ENCODE measurements around the gene RAMP1. TPM values are rescaled to one million over a fixed set of nuclear protein-coding genes. Genes with fewer than 3 reads are reported as not detected.

RAMP1 gene
- total RNA-seq, 2 experiments from 2014 or later = 1.0 to 1.4 TPM

DNA sequence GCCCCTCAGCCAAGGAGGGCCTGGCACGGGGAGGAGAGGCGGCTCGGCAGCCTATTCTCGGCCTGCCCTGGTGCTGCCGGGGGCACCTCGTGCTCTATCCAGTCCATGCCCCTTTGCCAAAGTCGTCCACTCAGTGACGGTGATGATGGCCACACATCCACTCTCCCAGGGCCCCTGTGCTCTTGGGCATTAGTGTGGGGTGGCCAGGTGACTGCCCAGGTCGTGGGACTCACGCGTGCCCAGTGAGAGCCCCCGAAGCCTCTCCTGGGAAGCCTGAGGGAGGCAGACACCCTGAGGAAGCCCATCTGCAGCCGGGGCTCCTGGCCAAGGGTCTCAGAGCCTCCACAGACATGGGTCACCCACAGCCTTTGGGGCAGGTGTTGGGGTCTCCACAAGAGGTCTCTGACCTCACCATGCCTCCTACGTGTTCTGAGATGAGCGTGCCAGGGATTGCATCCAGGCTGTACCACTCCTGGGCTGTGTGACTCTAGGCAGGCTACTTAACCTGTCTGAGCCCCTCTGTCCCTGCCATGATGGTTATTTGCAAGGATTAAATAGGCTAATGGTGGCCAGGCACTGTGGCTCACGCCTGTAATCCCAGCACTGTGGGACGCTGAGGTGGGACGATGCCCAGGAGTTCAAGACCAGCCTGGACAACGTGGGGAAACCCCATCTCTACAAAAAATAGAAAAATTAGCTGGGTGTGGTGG lies 12.9 kb downstream of the RAMP1 start:
- no peaks in the 10 kb centered on the region for H3K36me3 Mint-ChIP-seq (ENCODE audit: low read depth)
- ATAC-seq (no peak), DNase-seq (no peak)
- no peaks in the 10 kb centered on the region for H3K9me3 Mint-ChIP-seq
- ChIA-PET CTCF (interaction anchor here (0.9 to 1.1 kb wide), 2 partner anchors 14 to 18 kb away, joined by 3 to 4 read pairs; no protein-coding TSS in a partner anchor), POLR2A (no interaction called here)
- intact Hi-C loops (cut with micrococcal nuclease) = no loop called here
- H3K27ac Mint-ChIP-seq = no peak overlapping the region
- H3K4me1 Mint-ChIP-seq (ENCODE audit: low read depth) = peaks cover 18% of the 10 kb centered on the region
- H3K4me3 Mint-ChIP-seq = no peak overlapping the region
- peaks cover 21% of the 10 kb centered on the region for H3K27me3 Mint-ChIP-seq
- TF ChIP-seq, protein P1, sequence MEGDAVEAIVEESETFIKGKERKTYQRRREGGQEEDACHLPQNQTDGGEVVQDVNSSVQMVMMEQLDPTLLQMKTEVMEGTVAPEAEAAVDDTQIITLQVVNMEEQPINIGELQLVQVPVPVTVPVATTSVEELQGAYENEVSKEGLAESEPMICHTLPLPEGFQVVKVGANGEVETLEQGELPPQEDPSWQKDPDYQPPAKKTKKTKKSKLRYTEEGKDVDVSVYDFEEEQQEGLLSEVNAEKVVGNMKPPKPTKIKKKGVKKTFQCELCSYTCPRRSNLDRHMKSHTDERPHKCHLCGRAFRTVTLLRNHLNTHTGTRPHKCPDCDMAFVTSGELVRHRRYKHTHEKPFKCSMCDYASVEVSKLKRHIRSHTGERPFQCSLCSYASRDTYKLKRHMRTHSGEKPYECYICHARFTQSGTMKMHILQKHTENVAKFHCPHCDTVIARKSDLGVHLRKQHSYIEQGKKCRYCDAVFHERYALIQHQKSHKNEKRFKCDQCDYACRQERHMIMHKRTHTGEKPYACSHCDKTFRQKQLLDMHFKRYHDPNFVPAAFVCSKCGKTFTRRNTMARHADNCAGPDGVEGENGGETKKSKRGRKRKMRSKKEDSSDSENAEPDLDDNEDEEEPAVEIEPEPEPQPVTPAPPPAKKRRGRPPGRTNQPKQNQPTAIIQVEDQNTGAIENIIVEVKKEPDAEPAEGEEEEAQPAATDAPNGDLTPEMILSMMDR (IDR thresholded peaks at IDR 0.05) = no peak

DNA sequence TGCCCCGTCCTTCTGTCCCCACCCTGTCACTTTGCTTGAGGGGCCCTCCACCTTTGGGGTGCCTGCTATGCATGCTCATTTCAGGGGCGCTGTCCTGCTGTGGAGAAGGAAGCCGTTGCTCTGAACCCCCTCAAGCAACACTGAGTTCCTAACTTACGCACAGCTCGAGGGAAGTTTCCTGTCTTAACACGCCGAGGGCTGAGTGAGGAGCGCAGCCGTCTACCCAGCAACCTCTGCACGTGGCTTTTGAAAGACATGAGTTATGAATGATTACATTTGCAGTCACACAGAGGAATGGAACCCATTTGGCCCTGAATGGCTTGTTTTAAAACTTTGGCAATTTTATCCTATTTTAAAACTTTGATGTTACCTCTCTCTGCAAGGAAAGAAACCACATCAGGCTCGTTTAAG lies 14.0 kb downstream of the RAMP1 start:
- peaks cover 18% of the 10 kb centered on the region for H3K27me3 Mint-ChIP-seq
- no peaks in the 10 kb centered on the region for H3K36me3 Mint-ChIP-seq (ENCODE audit: low read depth)
- peaks cover 18% of the 10 kb centered on the region for H3K4me1 Mint-ChIP-seq (ENCODE audit: low read depth)
- H3K27ac Mint-ChIP-seq = no peak overlapping the region
- no peaks in the 10 kb centered on the region for H3K9me3 Mint-ChIP-seq
- intact Hi-C loops (cut with micrococcal nuclease) = no loop called here
- POLR2A ChIA-PET = no interaction called here
- peak; percentile 42 for DNase-seq
- no peak overlapping the region for H3K4me3 Mint-ChIP-seq
- peak; percentile 74 for ATAC-seq
- CTCF ChIA-PET = interaction anchor here (0.9 to 1.1 kb wide), 2 partner anchors 15 to 17 kb away, joined by 3 to 4 read pairs; no protein-coding TSS in a partner anchor
- TF ChIP-seq, protein P1 (IDR thresholded peaks at IDR 0.05) = no peak

DNA sequence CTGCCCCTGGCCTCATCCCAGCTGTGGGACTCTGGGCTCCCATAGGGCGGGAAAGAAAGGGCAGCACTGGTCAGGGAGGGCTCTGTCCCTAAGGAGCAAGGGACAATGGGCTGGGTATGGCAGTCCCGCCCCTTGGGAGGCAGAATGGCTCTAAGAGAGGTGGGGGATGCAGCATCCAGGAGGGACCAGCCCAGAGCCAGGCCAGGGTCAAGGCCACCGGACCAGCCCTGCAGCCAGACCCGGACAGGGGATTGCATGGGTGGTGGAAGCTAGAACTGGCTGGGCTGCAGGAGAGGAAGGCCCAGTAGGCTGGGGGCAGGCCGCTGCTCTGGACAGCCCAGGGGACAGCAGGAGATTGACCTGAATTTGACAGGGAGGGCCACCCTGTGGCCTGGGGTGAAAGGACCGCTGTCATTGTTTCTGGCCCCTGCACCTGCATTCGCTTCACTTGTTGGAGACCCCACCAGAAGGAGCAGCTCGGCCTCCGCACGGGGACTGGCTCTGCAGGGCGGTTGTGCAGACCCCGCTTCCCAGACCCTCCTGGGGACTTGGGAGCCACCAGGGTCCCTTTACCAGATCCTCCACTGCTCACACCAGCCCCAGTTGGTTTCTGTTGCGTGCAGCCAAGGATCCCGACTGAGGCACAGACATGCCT lies 14.6 kb downstream of the RAMP1 start:
- peaks cover 12% of the 10 kb centered on the region for H3K4me1 Mint-ChIP-seq (ENCODE audit: low read depth)
- no peak overlapping the region for H3K4me3 Mint-ChIP-seq
- H3K27me3 Mint-ChIP-seq = peaks cover 16% of the 10 kb centered on the region
- H3K9me3 Mint-ChIP-seq = no peaks in the 10 kb centered on the region
- CTCF ChIA-PET = no interaction called here
- no peak overlapping the region for H3K27ac Mint-ChIP-seq
- H3K36me3 Mint-ChIP-seq (ENCODE audit: low read depth) = no peaks in the 10 kb centered on the region
- DNase-seq (no peak), ATAC-seq (no peak)
- TF ChIP-seq, protein P1 (IDR thresholded peaks at IDR 0.05) = no peak
- intact Hi-C loops (cut with micrococcal nuclease) = no loop called here
- POLR2A ChIA-PET = no interaction called here

DNA sequence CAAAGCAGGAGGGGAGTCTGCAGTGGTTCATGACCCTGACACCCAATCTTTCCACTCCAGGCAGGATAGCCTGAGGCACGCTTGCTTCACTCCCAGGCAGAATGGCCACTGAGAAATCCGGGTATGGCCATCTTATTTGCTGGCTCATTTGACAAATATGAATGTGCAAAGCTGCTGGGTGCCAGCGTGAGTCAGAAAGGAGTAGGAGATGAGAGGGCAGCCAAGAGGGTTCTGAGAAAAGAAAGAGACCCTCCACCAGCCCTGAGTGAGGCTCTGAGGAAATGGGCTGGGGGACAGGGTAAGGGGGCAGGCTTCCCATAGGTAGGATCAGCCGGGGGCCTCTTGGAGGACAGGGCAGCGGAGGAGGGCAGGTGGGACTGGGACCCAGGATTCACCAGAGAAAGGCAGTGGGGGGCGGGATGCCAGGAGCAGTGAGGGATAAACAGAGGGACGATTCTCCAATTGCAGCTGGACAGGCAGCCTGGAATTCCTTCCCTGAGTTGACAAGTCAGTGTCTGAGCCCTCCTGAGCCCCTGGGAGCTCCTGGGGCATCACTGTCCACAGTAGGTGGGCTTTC lies 15.2 kb downstream of the RAMP1 start:
- Mint-ChIP-seq H3K36me3 (ENCODE audit: low read depth) (no peaks in the 10 kb centered on the region), H3K9me3 (no peaks in the 10 kb centered on the region), H3K4me3 (no peak overlapping the region), H3K27me3 (peaks cover 9% of the 10 kb centered on the region), H3K27ac (no peak overlapping the region), H3K4me1 (ENCODE audit: low read depth) (peaks cover 7% of the 10 kb centered on the region)
- ATAC-seq = no peak
- CTCF ChIA-PET = no interaction called here
- TF ChIP-seq, protein P1 (IDR thresholded peaks at IDR 0.05) = no peak
- POLR2A ChIA-PET = no interaction called here
- intact Hi-C loops (cut with micrococcal nuclease) = no loop called here
- DNase-seq = no peak
